K562 (cell line): ENCODE measurements around the gene NR1D1. TPM values are rescaled to one million over a fixed set of nuclear protein-coding genes. Genes with fewer than 3 reads are reported as not detected.

Source experiments
- AFF1 ChIP-seq, 2 experiments: fragments of 450-650 bp; IDR thresholded peaks; 2 replicates each; pipeline ENCODE4 v1.6.1; 2018; ENCODE audit warnings: mild to moderate bottlenecking in 2 of 2, low read depth in 1 of 2; ENCODE audit not compliant: partially characterized antibody in 2 of 2
- BCOR ChIP-seq: fragments of 450-650 bp; IDR thresholded peaks from 2 replicates; pipeline ENCODE4 v1.6.1; 2016
- CBX5 ChIP-seq: IDR thresholded peaks from 2 replicates; pipeline ENCODE4 v1.6.1; 2014; ENCODE audit warnings: low read depth, borderline replicate concordance
- DNMT1 ChIP-seq: fragments of 450-650 bp; IDR thresholded peaks from 2 replicates; pipeline ENCODE4 v1.6.1; 2016; ENCODE audit warnings: antibody characterized with exemption, mild to moderate bottlenecking
- ELF1 ChIP-seq: fragments of 200-800 bp; sonication (Bioruptor generic); IDR thresholded peaks from 2 replicates; pipeline ENCODE4 v1.6.1; 2016; ENCODE audit warnings: missing genetic modification characterization, missing compliant biosample characterization
- ELK1 ChIP-seq: sonication (generic); formaldehyde crosslinking; IDR thresholded peaks from 2 replicates; pipeline ENCODE4 v1.8.1; 2022; ENCODE audit warnings: missing genetic modification reagents
- HINFP ChIP-seq: fragments of 450-650 bp; conservative IDR thresholded peaks from 2 replicates; pipeline ENCODE4 v1.6.1; 2016; ENCODE audit warnings: missing genetic modification characterization, low read depth, mild to moderate bottlenecking, control low read depth, missing compliant biosample characterization
- NR2C2 ChIP-seq, 2 experiments: fragments of 200-800 bp in 1 of 2; sonication (Bioruptor generic) in 1 of 2; sonication (generic) in 1 of 2; formaldehyde crosslinking in 1 of 2; IDR thresholded peaks; 2 replicates each; pipeline versions ENCODE4 v1.6.1 to v1.8.0; 2016 to 2022; ENCODE audit warnings: mild to moderate bottlenecking in 1 of 2, missing compliant biosample characterization in 1 of 2, missing genetic modification characterization in 1 of 2, missing genetic modification reagents in 1 of 2
- PKNOX1 ChIP-seq: fragments of 450-650 bp; IDR thresholded peaks from 2 replicates; pipeline ENCODE4 v1.6.1; 2016
- RAD51 ChIP-seq: fragments of 450-650 bp; IDR thresholded peaks from 2 replicates; pipeline ENCODE4 v1.7.1; 2016; ENCODE audit warnings: low read depth, mild to moderate bottlenecking, borderline replicate concordance
- SRSF1 ChIP-seq: fragments of 200-400 bp; formaldehyde crosslinking; IDR thresholded peaks from 2 replicates; pipeline ENCODE4 v1.6.1; 2017; ENCODE audit warnings: mild to moderate bottlenecking, low read depth, low read length, moderate library complexity
- ZEB2 ChIP-seq: fragments of 450-650 bp; IDR thresholded peaks from 2 replicates; pipeline ENCODE4 v1.6.1; 2016
- ZHX1 ChIP-seq: fragments of 150-350 bp; conservative IDR thresholded peaks from 2 replicates; pipeline ENCODE4 v1.6.1; 2014; ENCODE audit warnings: low read length
- ZNF146 ChIP-seq: IDR thresholded peaks from one replicate; pipeline ENCODE4 v1.6.1; 2018; ENCODE audit warnings: missing compliant biosample characterization; ENCODE audit not compliant: unreplicated experiment
- ZNF785 ChIP-seq: fragments of 250-450 bp; sonication (Bioruptor Pico); IDR thresholded peaks from 2 replicates; pipeline ENCODE4 v1.4.0; 2020; ENCODE audit warnings: mild to moderate bottlenecking
- polyA plus RNA-seq, 8 experiments: library from polyadenylated mRNA; depleted of rRNA in 4 of 8; stranded (reverse) in 5 of 8; unstranded in 3 of 8; fragments of >200 nt; fragmentation: Nextera tagmentation in 2 of 8; fragmentation: Illumina TruSeq in 1 of 8; extraction: Ambion mirVana in 2 of 8; extraction: Trizol in 1 of 8; gene quantifications; 2 replicates each; pipeline versions ENCODE4 v1.2.1 to v1.2.3, GENCODE V29; 2011 to 2014; ENCODE audit warnings: inconsistent platforms in 1 of 8, missing spikeins in 1 of 8
- total RNA-seq, 7 experiments: library from RNA; depleted of rRNA in 6 of 7; stranded (reverse); fragments of >200 nt in 6 of 7; fragmentation: Illumina TruSeq in 2 of 7; extraction: Trizol in 2 of 7; gene quantifications; 2 replicates each; pipeline versions ENCODE4 v1.2.1 to v1.2.3, GENCODE V29; 2011 to 2021; ENCODE audit warnings: low replicate concordance in 1 of 7

Gene NR1D1
- total and polyA plus RNA-seq, 9 of the 15 experiments (the other 6 are each of a cell fraction or from before 2014, with no cell fraction given): 0.25 to 7.7 (median 0.65) TPM

GRCh38 chr17:40122999-40123810 is 22.8 kb upstream of the NR1D1 start (continued):
- no peak; the same call in 1 of the 2 replicates for TF ChIP-seq NR2C2 (CRISPR knock-in tag; IDR thresholded peaks at IDR 0.05)
- TF ChIP-seq NR2C2 (tag; IDR thresholded peaks at IDR 0.05): peak; percentile 93
- TF ChIP-seq ZNF146 (CRISPR knock-in tag): no peak
- no peak for TF ChIP-seq ELF1
- peak; percentile 25; the same call in 1 of the 2 replicates for TF ChIP-seq BCOR
- TF ChIP-seq ZEB2: no peak
- peak; percentile 24 to 100 for TF ChIP-seq AFF1 (IDR thresholded peaks at IDR 0.05; ENCODE audit: low read depth in 1 of 2, partially characterized antibody in 2 of 2)
- no peak for TF ChIP-seq ZHX1
- no peak for TF ChIP-seq RAD51
- no peak for TF ChIP-seq CBX5
- TF ChIP-seq ELK1 (CRISPR knock-in tag): no peak
- no peak for TF ChIP-seq PKNOX1
- TF ChIP-seq SRSF1: no peak
- TF ChIP-seq ZNF785 (CRISPR knock-in tag): no peak
- TF ChIP-seq HINFP (tag): no peak
- no peak for TF ChIP-seq DNMT1
